CD4-positive, alpha-beta T cell (primary cell): ENCODE data around the gene CCDC157. TPM values are rescaled to one million over a fixed set of nuclear protein-coding genes. Genes with fewer than 3 reads are reported as not detected.

Experiments used
- ATAC-seq: fragments of 200-7000 bp; cut with Tn5 transposase; one replicate; pipeline ENCODE4 v1.10.0; 2022; ENCODE audit warnings: mild to moderate bottlenecking; ENCODE audit not compliant: poor library complexity
- CTCF ChIA-PET: fragments of 350-600 bp; sonication (Branson Sonifier 250); formaldehyde crosslinking; loops from one replicate; lab custom pipeline; 2021; ENCODE audit warnings: antibody characterized with exemption, inconsistent platforms; lab: Charles Lee
- POLR2A ChIA-PET: fragments of 350-600 bp; sonication (Branson Sonifier 250); formaldehyde crosslinking; loops from one replicate; lab custom pipeline; 2021; ENCODE audit warnings: antibody characterized with exemption, inconsistent platforms; lab: Charles Lee
- DNase-seq, 14 experiments: peaks; one replicate each; pipeline ENCODE4 v3.0.0-alpha.2; 2013 to 2020; ENCODE audit warnings: mixed read lengths in 2 of 14
- H3K27ac ChIP-seq, 2 donors: one replicate each; pipeline versions ENCODE4 v1.5.1 to v1.7.0; 2013; ENCODE audit warnings: low read length in 2 of 2, low read depth in 1 of 2, mild to moderate bottlenecking in 1 of 2
- H3K27me3 ChIP-seq, 2 experiments: 1 replicate in 1 of 2; 2 replicates in 1 of 2; pipeline versions ENCODE4 v1.6.1 to v1.7.0; 2013; ENCODE audit warnings: low read length in 2 of 2, control low read depth in 1 of 2, mild to moderate bottlenecking in 1 of 2, moderate library complexity in 1 of 2; ENCODE audit not compliant: insufficient read depth in 2 of 2, control insufficient read depth in 1 of 2
- H3K36me3 ChIP-seq: one replicate; pipeline ENCODE4 v1.6.1; 2013; ENCODE audit warnings: low read length, control low read depth; ENCODE audit not compliant: insufficient read depth
- H3K4me1 ChIP-seq: one replicate; pipeline ENCODE4 v1.6.1; 2013; ENCODE audit warnings: low read length, control low read depth; ENCODE audit not compliant: insufficient read depth
- H3K4me3 ChIP-seq: one replicate; pipeline ENCODE4 v1.5.1; 2013; ENCODE audit warnings: mild to moderate bottlenecking, low read length, moderate library complexity
- H3K9me3 ChIP-seq, 2 experiments: 1 replicate in 1 of 2; 2 replicates in 1 of 2; pipeline versions ENCODE4 v1.6.1 to v1.7.0; 2013; ENCODE audit warnings: low read length in 2 of 2, mild to moderate bottlenecking in 2 of 2, control low read depth in 1 of 2, moderate library complexity in 1 of 2; ENCODE audit not compliant: control insufficient read depth in 1 of 2, insufficient read depth in 1 of 2
- H3K27ac Mint-ChIP-seq: one replicate; pipeline ENCODE4 v1.8.0; 2020; ENCODE audit warnings: mixed read lengths
- H3K27me3 Mint-ChIP-seq: one replicate; pipeline ENCODE4 v1.8.0; 2021; ENCODE audit warnings: mixed read lengths
- H3K36me3 Mint-ChIP-seq: one replicate; pipeline ENCODE4 v1.8.0; 2021; ENCODE audit warnings: low read depth, mixed read lengths
- H3K4me1 Mint-ChIP-seq: one replicate; pipeline ENCODE4 v1.8.0; 2021; ENCODE audit warnings: low read depth, mixed read lengths
- H3K4me3 Mint-ChIP-seq: one replicate; pipeline ENCODE4 v1.8.0; 2020; ENCODE audit warnings: mild to moderate bottlenecking, mixed read lengths
- H3K9me3 Mint-ChIP-seq: one replicate; pipeline ENCODE4 v1.8.0; 2020; ENCODE audit warnings: mixed read lengths
- CTCF ChIP-seq: fragments of 200-600 bp; IDR thresholded peaks from one replicate; pipeline ENCODE4 v1.8.0; 2022; ENCODE audit warnings: antibody characterized with exemption, mild to moderate bottlenecking
- intact Hi-C, 2 experiments: fragments of 100-400 bp; cut with DNase I in 1 of 2; cut with micrococcal nuclease in 1 of 2; formaldehyde crosslinking; loops; one replicate each; pipeline versions ENCODE4 v1.15.1 to v1.9.0; 2023 to 2025; cut with DNase I, micrococcal nuclease
- total RNA-seq, 174 experiments: library from RNA in 2 of 174; stranded (reverse) in 2 of 174; gene quantifications; one replicate each; pipeline ENCODE4 v1.2.3 and lab custom pipeline; 2021 to 2026

CCDC157 gene
- total RNA-seq, 2 experiments from 2014 or later, result 8.3 to 10.1 TPM

DNA sequence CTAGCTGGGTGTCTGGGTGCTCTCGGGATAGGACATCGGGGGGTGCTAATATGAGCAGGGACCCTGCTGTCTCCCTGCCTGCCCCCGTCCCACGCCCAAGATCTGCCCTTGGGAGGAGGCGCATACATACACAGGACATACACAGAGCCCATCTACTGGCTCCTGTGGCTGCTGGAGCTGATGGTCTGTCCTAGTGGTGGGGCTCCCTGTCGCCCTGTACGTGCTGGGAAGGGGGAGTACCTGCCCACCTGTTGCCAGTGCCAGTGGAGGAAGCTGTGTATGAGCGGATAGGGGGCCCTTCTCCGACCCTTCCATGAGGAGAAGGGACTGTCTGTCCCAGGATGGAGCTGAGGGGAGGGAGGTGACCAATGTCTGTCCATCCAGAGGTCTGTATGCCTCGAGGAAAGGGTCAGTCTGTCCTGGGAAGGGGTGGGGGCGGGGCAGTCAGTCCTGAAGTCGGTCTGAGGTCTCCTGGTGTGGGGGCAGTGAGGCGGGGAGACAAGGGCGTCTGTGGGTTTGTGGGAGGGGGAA is 31.0 kb upstream of the CCDC157 start:
- H3K36me3 Mint-ChIP-seq, result peaks cover 67% of the 10 kb centered on the region
- peaks cover 61% of the 10 kb centered on the region for H3K4me1 Mint-ChIP-seq

DNA sequence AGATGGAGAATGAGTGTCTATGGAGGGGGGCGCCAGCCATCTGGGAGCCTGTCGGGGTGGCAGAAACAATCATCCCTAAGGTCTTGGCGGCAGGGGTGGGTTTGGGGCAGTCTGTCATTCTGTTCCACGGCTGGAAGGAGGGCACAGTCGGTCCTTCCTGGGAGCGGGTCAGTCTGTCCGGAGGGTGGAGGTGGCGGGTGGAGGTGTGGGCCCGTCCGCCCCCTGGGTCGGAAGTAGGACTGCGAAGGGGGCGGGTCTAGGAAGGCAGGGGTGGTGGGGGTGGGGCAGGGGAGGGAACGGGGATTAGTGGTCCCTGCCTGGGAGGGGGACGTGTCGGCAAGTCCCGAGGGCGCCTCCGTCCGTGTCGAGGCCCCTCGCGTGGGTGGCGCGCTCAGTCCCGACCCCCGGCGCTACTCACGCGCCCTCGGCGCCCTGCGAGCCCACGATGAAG is 30.5 kb upstream of the CCDC157 start:
- Mint-ChIP-seq H3K4me1 (peaks cover 56% of the 10 kb centered on the region), H3K9me3 (no peaks in the 10 kb centered on the region), H3K27me3 (no peaks in the 10 kb centered on the region), H3K27ac (peak overlapping the region; percentile 84), H3K4me3 (peak overlapping the region; percentile 93), H3K36me3 (peaks cover 64% of the 10 kb centered on the region)
- Histone ChIP-seq H3K36me3 (peaks cover 21% of the 10 kb centered on the region), H3K27ac (peak overlapping the region in 1 of 2 donors; percentile 51), H3K4me1 (peaks cover 59% of the 10 kb centered on the region), H3K4me3 (peak overlapping the region; percentile 71), H3K9me3 (no peaks in the 10 kb centered on the region), H3K27me3 (no peaks in the 10 kb centered on the region)
- CTCF ChIA-PET, result interaction anchor here (1.2 to 3.9 kb wide), 6 partner anchors 17 to 65 kb away, joined by 3 to 43 read pairs (median 5); partner anchors contain the start of genes CASTOR1, CCDC157, RNF215 and SF3A1
- POLR2A ChIA-PET, result interaction anchor here (0.8 to 11.4 kb wide), 17 partner anchors 10 to 960 kb away, joined by 3 to 290 read pairs (median 6); partner anchors contain the start of genes CASTOR1, CCDC157, RNF215 and SEC14L2
- ATAC-seq, result peak; percentile 6
- no peak for TF ChIP-seq CTCF
- intact Hi-C loops, result loop anchor here (1.0 to 2.0 kb wide), 2 partner anchors 31 to 37 kb away; partner anchors contain the start of genes CASTOR1 (in 1 of the 2), CCDC157 (in 1 of the 2) and SF3A1 (in 1 of the 2)
- peak in 4 of 14 experiments; percentile 8 to 47 (median 36) for DNase-seq

More for the DNA sequence above, 31.0 kb upstream of the CCDC157 start:
- ATAC-seq (no peak), DNase-seq (no peak)
- peaks cover 64% of the 10 kb centered on the region for H3K4me1 ChIP-seq
- no peaks in the 10 kb centered on the region for H3K9me3 ChIP-seq
- peak overlapping the region; percentile 84 for H3K27ac Mint-ChIP-seq
- H3K4me3 ChIP-seq, result peak overlapping the region; percentile 71
- ChIA-PET POLR2A (interaction anchor here (0.8 to 11.4 kb wide), 7 partner anchors 12 to 959 kb away, joined by 3 to 290 read pairs (median 52); partner anchors contain the start of genes CASTOR1, CCDC157, RNF215 and SF3A1), CTCF (interaction anchor here (0.9 to 2.8 kb wide), 5 partner anchors 10 to 65 kb away, joined by 3 to 18 read pairs (median 4); partner anchors contain the start of genes CASTOR1 and RNF215)
- no peaks in the 10 kb centered on the region for H3K9me3 Mint-ChIP-seq
- no peak for TF ChIP-seq CTCF
- peak overlapping the region; percentile 93 for H3K4me3 Mint-ChIP-seq
- peaks cover 22% of the 10 kb centered on the region for H3K36me3 ChIP-seq
- no peaks in the 10 kb centered on the region for H3K27me3 Mint-ChIP-seq
- intact Hi-C loops, result loop anchor here (1.0 to 2.0 kb wide), 4 partner anchors 15 to 36 kb away; partner anchors contain the start of genes CASTOR1 (in 1 of the 2), CCDC157 (in 1 of the 2) and SF3A1 (in 1 of the 2)
- peak overlapping the region; percentile 25 to 51 for H3K27ac ChIP-seq
- H3K27me3 ChIP-seq, result no peaks in the 10 kb centered on the region

GRCh38 chr22:30326706-30327362 is 30.0 kb upstream of the CCDC157 start, which contains the start of gene TBC1D10A:
TBC1D10A (minus strand) TSS chr22:30326941; CDS start chr22:30326881, 60 bp downstream.
- H3K9me3 Mint-ChIP-seq, result no peaks in the 10 kb centered on the region
- H3K4me3 ChIP-seq, result peak within 1 kb of the TSS; percentile 71
- DNase-seq (peak; percentile 84 to 98 (median 94)), ATAC-seq (peak; percentile 89)
- H3K27ac Mint-ChIP-seq, result peak within 1 kb of the TSS; percentile 97
- H3K27ac ChIP-seq, result peak within 1 kb of the TSS; percentile 63 to 74
- intact Hi-C loops, result loop anchor here (1.0 to 2.0 kb wide), 3 partner anchors 30 to 40 kb away; partner anchors contain the start of genes CASTOR1 (in 1 of the 2), CCDC157 (in 1 of the 2) and SF3A1 (in 1 of the 2)
- H3K4me3 Mint-ChIP-seq, result peak within 1 kb of the TSS; percentile 93
- no peaks in the 10 kb centered on the region for H3K9me3 ChIP-seq
- peaks cover 51% of the 10 kb centered on the region for H3K4me1 Mint-ChIP-seq
- no peak for TF ChIP-seq CTCF
- H3K27me3 ChIP-seq, result no peaks in the 10 kb centered on the region
- peaks cover 18% of the 10 kb centered on the region for H3K36me3 ChIP-seq
- peaks cover 64% of the 10 kb centered on the region for H3K36me3 Mint-ChIP-seq
- H3K4me1 ChIP-seq, result peaks cover 54% of the 10 kb centered on the region
- CTCF ChIA-PET, result interaction anchor here (0.8 to 3.9 kb wide), 6 partner anchors 18 to 159 kb away, joined by 3 to 43 read pairs (median 4); partner anchors contain the start of genes CASTOR1, CCDC157, RNF215 and SF3A1
- H3K27me3 Mint-ChIP-seq, result no peaks in the 10 kb centered on the region
- POLR2A ChIA-PET, result interaction anchor here (0.6 to 11.4 kb wide), 19 partner anchors 10 to 960 kb away, joined by 3 to 290 read pairs (median 6); partner anchors contain the start of genes CASTOR1, CCDC157, OSM and RNF215
